GM20000 (cell line): Measurements from ENCODE around the gene DNAJC8.

Experiments used
- DNase-seq: peaks from one replicate; pipeline ENCODE4 v3.0.0; 2012; ENCODE audit warnings: low spot score
- TF ChIP-seq, protein P1 (sequence below): IDR thresholded peaks from 2 replicates; pipeline ENCODE4 v1.5.1; 2012; ENCODE audit warnings: mild to moderate bottlenecking, control low read depth; ENCODE audit errors: extremely low read depth, missing control alignments

The DNAJC8 gene

DNA sequence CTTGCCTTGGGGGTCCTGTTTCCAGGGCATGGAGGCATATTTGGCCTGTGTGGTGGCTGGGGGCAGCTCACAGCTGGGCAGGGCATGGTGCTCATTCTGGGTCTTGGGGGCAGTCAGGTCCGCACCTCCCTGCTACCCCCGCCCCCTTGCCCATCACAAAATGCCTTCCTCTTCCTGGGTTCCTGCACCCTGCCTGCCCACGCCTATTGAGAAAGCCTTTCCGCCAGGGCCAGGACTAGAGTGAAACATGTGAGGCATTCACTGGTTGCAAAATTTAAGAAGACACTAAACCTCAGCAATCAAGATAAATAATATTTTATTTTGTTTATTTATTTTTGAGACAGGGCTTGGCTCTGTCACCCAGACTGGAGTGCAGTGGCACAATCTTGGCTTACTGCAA, 76.0 kb downstream of the DNAJC8 start:
- TF ChIP-seq, protein P1, sequence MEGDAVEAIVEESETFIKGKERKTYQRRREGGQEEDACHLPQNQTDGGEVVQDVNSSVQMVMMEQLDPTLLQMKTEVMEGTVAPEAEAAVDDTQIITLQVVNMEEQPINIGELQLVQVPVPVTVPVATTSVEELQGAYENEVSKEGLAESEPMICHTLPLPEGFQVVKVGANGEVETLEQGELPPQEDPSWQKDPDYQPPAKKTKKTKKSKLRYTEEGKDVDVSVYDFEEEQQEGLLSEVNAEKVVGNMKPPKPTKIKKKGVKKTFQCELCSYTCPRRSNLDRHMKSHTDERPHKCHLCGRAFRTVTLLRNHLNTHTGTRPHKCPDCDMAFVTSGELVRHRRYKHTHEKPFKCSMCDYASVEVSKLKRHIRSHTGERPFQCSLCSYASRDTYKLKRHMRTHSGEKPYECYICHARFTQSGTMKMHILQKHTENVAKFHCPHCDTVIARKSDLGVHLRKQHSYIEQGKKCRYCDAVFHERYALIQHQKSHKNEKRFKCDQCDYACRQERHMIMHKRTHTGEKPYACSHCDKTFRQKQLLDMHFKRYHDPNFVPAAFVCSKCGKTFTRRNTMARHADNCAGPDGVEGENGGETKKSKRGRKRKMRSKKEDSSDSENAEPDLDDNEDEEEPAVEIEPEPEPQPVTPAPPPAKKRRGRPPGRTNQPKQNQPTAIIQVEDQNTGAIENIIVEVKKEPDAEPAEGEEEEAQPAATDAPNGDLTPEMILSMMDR, result no peak

DNA sequence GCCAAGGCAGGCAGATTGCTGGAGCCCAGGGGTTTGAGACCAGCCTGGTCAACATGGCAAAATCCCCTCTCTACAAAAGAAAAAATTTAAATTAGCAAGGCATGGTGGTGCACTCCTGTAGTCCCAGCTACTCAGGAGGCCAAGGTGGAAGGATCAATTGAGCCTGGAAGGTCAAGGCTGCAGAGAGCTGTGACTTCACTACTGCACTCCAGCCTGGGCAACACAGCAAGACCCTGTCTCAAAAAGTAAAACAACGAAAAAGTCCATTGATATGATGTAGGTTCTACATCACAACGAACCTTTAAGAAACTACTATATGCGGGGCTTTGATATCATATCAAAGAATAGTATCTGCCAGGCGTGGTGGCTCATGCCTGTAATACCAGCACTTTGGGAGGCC, 77.2 kb downstream of the DNAJC8 start:
- TF ChIP-seq, protein P1, result no peak
- DNase-seq, result no peak

More for the DNA sequence above, 76.0 kb downstream of the DNAJC8 start:
- DNase-seq, result no peak

DNA sequence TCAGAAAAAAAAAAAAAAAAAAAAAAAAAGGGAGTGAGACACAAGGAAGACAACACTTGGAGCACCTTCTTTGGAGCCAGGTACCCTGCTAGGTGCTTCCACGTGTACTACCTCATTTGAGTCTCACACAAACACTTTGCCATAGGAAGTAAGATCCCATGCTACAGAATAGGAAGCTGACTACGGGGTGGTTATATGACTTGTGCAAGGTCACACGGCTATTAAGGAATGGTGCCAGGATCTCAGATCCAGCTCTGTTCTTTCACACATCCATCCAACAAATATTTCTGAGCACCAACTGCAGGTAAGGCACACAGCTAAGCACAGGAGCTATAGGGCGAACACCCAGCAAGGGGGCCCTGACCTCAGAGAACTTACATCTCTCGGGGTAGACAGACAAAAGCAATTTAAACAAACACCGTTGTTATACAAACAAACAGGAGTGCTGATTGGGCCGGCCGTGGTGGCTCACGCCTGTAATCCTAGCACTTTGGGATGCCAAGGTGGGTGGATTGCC, 78.7 kb downstream of the DNAJC8 start:
- TF ChIP-seq, protein P1, result no peak
- no peak for DNase-seq
